Activated CD8-positive, alpha-beta memory T cell treated with anti-CD3 and anti-CD28 coated beads, Interleukin-2, amount 50 U/mL, for 1 hour (primary cell): ENCODE measurements around the gene ACTN2.
"Not testable (repeated sequence)": the region's sequence is repeated elsewhere in the genome, so short reads cannot be mapped to it uniquely, and the experiment has no call there.

Experiments
- DNase-seq: peaks from one replicate; pipeline ENCODE4 v3.0.0-alpha.2; 2020; ENCODE audit errors: extremely low read depth

The ACTN2 gene

GRCh38 chr1:236685917-236686814 lies at the start of gene ACTN2:
ACTN2 (plus strand) TSS chr1:236686499; CDS start chr1:236686674, 175 bp downstream.
- no peak for DNase-seq

- no peak for DNase-seq
These were observed 47.4 kb upstream of the ACTN2 start for GRCh38 chr1:236638945-236639344.

DNA sequence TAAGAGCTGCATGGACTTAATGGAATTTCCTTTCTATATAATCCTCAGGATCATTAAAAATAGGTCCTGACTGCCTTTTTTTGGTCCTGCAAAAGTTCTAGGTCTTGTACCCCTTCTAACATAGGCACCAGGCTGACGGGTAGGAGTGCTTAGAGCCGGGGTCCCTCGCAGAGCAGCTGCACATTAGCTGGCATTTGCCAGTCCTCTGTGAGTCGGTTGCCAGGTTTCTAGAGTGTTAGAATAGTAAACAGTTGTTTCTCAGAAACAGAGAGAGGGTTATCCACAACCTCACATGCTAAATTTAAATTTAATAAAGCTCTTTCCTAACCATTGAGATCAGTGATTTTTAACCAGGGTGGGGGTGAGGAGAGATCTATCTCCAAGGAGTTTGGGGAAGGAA lies 46.6 kb upstream of the ACTN2 start:
- DNase-seq: no peak

DNA sequence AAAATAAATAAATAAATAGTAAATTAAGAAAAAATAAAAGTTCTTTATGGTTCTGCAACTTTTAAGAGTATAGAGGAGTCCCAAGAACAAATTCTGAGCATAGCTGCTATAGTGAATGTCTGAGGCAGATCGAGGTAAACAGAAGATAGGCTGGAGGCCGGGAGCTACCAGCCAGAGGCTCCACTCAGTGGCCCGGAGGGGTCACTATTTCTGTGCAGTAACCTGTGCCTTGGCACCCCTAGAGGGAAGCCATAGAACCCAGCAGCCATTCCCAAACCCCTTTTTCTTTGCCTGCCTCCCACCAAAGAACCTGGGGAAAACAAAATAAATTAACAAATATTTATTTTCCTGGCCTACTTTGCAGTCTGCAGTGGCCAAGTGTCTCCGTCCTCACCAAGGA lies 43.5 kb upstream of the ACTN2 start:
- no peak for DNase-seq

DNA sequence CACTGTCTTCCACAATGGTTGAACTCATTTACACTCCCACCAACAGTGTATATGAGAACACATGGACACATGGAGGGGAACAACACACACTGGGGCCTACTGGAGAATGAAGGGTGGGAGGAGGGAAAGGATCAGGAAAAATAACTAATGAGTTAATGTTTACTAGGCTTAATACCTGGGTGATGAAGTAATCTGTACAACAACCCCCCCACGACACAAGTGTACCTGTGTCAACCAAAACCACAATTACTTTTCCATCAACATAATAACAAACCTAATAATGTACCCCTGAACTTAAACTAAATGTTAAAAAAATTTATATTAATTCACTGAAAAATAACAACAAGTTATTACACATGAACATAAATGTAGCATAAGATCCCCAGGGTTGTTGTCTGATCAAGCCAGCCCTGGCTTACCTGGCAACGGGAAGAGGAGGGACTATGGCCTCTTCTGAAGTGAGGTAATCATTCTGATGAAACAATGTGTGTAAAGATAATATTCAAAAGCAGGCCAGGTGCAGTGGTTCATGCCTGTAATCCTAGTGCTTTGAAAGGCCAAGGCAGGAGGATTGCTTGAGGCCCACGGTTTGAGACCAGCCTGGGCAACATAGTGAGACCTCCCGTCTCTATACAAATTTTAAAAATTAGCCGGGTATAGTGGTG lies 41.2 kb upstream of the ACTN2 start:
- no peak for DNase-seq

- DNase-seq: no peak
These were observed 31.8 kb upstream of the ACTN2 start for GRCh38 chr1:236654511-236654910.

GRCh38 chr1:236654957-236655356 lies 31.3 kb upstream of the ACTN2 start:
- DNase-seq: no peak

GRCh38 chr1:236657398-236657797 lies 28.9 kb upstream of the ACTN2 start:
- no peak for DNase-seq

- no peak for DNase-seq
These were observed 26.3 kb upstream of the ACTN2 start for GRCh38 chr1:236659792-236660587.

GRCh38 chr1:236663934-236664333 lies 22.4 kb upstream of the ACTN2 start:
- DNase-seq: no peak

GRCh38 chr1:236668909-236669308 lies 17.4 kb upstream of the ACTN2 start:
- not testable (repeated sequence) for DNase-seq

DNA sequence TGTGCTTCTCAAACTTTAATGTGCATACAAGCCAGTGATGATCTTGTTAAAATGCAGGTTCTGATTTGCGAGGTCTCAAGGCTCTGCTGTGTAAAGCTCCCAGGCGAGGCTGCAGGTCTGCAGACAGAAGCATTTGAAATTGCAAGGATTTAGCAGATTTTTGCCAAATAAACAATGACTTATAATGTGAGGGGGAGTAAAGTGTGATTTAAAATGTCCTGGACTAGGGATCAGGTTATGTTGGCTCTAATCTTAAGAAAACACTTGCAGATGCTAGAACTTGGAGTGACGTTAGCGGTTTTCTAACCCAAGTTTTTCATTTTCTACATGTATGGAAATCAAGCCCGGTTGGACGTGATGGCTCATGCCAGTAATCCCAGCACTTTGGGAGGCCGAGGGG lies 16.2 kb upstream of the ACTN2 start:
- DNase-seq: no peak

GRCh38 chr1:236673289-236673919 lies 12.9 kb upstream of the ACTN2 start:
- DNase-seq: no peak

DNA sequence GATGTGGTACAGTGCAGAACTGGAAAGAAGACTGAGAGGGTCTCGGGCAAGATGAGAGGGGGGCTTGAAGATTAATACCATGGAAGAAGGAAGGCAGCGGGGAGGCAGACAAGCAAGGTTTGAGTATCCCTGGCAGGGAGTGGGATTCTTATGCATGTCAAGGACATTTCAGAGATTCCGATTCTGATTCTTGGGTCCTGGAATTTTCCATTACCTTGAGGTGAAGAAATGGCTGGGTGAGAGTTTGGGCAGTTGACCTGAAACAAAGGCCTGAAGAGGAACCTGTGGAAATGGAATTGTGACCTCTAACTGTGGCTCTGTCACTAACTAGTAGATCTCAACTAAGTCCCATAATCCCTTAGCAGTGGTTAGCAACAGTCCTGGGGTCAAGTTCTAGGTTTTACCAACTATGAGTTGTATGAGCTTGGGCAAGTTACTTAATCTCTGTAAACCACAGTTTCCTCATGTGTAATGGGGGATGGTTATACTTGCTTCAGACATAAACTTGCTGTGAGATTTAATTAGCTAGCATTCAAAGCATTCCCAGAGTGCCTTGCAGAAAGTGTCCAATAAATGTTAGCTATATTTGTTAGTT lies 8.6 kb upstream of the ACTN2 start:
- DNase-seq: no peak

DNA sequence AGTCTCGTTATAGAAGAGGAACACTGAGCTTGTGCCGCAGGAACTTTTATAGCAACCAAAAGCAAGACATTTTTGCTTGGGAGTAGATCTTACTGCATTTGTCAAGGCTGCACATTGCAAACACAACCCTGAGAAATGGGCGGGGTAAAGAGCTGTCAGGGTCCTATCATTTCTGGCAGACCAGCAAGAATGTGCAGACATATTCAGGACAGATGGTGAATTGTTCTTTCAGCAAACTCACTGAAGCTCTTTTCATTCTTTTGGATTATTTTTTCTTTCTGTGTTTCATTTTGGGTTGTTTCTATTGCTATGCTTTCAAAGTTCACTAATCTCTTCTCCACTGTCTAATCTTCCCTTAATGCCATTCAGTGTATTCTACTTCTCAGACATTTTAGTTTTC lies 5.1 kb upstream of the ACTN2 start:
- no peak for DNase-seq

- no peak for DNase-seq
These were observed 938 bp upstream of the ACTN2 start for GRCh38 chr1:236685205-236685916.

GRCh38 chr1:236686815-236687160 lies 489 bp downstream of the ACTN2 start:
- DNase-seq: no peak

DNA sequence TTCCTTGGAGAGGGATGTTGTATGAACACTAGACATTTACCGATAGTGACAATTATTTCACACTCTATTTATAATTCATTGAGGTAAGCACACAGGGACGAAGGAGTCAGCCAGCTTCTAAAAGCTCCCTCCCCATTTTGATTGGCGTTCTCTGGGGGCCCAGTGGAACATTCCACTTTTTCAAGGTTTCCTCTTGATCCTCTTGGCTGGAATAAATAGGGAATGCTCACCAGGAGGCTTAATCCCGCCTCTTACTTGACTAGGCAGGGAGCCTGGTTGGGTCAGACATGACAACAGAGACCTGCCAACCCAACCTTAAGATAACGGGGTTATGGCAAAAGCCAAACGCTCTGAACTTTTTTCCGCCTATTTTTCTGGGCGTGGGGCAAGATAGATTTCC lies 974 bp downstream of the ACTN2 start:
- no peak for DNase-seq

DNA sequence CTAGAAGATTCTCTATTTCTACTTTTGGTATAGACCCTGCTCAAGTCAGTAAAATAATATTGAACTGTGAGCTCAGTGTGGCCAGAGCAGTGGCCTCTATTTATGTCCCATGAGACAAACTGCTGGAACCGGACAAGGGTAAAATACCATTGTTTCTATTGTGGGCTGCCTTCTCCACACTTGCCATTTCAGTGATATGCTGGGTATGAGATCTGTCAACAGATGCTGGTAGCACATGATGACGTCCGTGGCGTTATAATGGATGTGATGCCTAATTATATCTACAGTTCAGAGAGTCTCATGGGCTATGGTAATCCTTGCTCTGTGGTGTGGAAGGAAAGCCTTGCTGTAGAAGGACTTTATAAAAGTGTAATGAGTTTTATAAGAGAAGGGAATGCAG lies 2.4 kb downstream of the ACTN2 start:
- DNase-seq: no peak

DNA sequence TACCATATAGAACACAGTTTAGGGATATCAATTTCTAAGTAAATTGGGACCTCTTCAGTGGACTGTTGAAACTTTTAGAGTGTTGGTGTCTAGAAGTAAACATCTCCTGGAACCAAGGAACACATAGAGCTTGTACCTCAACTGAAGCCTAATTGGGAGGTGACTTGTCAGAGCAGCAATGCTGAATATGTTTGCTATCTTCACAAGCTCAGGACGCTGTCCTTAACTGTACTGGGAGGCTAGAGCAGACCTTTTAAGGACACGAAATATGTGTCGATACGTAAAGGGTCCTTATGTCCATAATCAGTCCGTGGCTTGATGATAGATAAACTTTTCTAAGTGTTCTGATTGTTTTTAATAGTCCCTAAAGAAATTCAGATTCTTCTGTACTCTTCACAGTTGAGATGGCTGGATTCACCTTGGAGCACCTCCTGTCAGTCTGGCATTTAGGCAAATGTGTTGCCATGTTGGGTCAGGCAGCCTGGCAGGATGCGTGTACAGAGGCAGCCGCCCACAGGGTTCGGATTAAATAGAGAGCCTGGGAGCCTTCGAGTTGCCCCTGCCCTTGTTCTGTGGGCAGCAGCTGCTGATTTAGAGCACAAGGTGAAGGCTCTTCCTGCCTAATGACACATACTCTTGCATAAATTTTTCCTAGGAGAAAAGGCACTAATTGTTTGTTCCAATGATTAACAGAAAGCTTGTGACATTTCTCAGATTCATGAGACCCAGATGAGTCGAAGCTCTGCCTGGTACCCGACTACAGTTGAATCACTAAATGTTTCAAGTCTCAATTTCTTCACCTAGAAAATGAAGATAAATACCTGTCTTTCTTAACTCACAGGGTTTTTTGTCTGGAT lies 3.6 kb downstream of the ACTN2 start:
- no peak for DNase-seq
